NCI-H524 (cell line): ENCODE data around the gene CTCFL.

ENCODE experiments used
- DNase-seq, 2 experiments: peaks; one replicate each; lab custom pipeline; 2025; lab: John Stamatoyannopoulos, UW

Gene CTCFL

DNA sequence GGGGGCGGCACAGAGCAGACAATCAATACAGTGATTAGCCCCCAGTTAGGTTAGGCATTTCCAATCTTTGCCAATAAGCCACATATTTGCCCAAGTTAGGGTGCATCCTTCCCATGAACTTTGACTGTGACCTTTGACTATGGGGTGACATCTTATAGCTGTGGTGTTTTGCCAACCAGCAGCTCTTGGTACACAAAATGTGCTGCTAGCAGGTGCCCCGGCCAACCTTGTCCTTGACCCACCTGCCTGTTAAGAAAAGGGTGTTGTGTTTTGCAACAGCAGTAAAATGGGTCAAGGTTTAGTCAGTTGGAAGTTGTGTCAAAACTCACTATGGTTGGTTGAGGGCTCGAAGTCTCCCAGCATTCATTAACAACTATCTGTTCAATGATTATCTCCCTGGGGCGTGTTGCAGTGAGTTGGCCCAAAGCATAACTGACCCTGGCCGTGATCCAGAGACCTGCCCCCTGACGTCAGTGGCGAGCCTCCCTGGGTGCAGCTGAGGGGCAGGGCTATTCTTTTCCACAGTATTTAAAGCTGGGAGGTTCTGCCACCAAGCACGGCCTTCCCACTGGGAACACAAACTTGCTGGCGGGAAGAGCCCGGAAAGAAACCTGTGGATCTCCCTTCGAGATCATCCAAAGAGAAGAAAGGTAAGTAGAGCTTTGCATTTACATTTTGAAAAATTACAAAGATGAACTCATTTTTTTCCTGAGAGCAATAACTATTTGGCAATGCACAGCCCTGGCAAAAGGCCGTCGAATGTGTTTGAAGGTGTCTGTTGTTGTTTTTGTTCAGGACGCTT is 35.8 kb upstream of the CTCFL start, which contains the start of gene PCK1:
PCK1 (plus strand) TSS at position 557 of the 802 bp plus-strand sequence. CDS start 302 bp downstream, outside the sequence.
- DNase-seq, result no peak

DNA sequence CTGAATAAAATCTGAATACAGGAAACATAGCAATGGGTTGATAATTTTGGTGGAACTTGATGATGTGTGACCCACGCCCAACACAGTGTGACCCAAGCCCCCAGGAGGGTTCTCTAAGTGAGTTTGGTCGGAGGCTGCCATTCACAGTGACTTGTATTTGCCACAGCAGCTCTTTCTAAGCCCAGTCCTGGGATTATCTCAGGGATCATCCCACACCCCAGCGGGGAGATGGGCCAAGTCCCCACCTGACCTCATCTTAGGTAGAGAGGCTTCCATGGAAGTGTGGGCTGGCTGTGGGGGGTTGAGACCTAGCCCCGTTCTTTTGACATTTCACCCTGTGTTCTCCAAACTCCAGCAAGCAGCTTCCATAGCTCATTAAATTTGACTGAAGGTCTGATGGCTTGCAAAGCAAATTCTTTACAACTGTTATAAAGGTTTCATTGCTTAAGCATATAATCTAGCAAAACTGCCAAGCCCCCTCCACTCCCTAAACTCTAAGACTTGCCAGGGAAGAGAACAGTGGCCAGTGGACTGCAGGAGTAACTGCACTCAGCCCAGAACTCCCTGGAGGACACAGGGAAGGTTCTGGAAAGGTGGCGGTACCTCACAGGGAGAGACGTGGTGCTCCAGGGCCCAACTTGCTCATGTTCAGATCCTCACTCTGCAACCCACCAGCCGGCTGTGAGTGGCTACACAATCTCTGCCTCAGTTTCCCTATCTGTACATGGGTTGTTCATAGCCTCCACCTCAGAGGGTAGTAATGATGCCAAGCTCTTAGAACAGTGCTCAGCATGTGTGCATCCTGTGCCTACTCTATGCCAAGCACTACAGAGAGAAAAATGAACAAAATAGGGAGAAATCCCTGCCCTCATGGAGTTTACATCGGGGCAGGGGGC is 35.0 kb upstream of the CTCFL start:
- no peak for DNase-seq

- DNase-seq, result no peak
Measured at GRCh38 chr20:57559289-57559634, 34.3 kb upstream of the CTCFL start.

GRCh38 chr20:57558614-57559288 is 33.8 kb upstream of the CTCFL start:
- DNase-seq, result no peak

DNA sequence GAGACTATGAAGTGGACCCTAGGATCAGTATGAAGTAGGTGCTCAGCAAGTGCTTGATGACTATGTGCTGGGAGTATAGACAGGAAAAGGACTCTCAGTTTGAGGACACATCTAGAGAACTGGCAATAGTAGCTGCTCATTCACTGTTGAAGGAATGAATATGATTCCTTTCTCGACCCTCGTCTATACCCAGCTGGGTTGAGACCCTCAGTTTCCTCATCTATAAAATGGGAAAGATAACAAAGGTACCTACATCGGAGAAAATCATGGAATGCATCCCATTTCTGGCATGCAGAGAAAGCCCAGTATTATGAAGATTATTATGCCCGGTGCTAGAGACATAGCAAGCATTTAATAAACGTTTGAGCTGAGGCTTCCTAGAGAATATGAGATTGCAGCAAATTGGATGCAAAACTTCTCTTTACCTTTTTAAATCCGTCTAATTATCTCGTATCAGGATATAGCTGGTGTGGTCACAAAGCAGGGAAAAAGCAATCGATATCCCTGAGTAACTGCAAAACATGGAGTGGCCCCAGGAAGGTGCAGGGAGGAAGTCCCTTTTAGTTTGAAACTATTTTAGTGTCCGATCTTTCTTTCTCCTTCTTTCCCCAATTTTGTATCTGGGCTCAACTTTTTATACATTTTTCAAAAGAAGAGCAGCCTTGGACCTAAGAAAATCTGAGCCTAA is 33.1 kb upstream of the CTCFL start:
- no peak for DNase-seq

- DNase-seq, result no peak
Measured at GRCh38 chr20:57556980-57557274, 32.0 kb upstream of the CTCFL start.

- no peak for DNase-seq
Measured at GRCh38 chr20:57555457-57556184, 30.7 kb upstream of the CTCFL start.

DNA sequence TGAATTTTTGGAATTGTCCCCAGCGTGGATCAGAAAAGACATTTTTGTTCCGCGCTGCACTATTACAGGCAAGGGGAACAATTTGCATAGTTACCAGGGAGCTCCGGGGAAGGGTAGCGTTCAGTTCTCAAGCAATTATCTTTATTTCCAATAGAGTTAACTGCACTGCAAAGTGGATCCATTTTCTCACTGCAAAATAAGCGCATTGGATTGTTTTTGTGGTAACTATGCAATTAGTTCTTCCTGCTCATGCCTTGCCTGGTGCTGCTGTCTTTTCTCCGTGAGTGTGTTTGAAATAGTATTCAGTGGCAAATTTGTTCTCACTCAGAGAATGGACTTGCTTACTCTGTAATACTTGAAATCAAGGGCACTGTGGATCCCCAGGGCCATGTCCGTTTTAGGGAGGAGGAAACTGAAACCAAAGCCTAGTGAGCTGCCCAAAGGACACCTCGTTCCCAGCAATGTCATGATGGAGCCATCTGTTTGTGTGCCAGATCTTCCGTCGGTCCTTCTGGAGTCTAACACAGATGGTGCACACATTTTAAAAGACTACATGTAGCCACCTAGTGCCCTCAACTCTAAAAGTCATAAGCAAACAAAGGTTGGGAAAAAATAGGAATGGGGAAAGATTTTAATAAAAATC is 28.6 kb upstream of the CTCFL start:
- DNase-seq, result no peak

DNA sequence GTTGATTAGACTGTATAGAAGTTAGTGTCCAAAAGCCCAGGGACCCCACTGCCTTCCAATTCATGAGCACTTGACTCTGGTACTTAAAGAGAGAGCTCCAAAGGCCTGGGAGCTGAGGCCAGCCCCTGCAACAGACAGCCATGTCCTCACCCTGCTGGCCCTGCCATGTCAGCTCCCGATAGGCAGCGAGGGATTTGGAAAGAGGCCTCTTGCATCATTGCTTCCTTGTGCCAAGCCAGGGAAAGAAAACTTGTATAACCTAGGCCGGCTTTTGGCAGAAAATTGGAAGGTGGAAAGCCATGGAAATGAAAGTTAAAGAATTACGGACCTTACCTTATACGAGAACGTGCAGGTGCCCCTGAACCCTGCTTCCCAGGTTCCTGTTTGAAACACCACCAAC is 27.5 kb upstream of the CTCFL start:
- DNase-seq, result no peak

GRCh38 chr20:57548177-57549058 is 23.5 kb upstream of the CTCFL start:
- no peak for DNase-seq

DNA sequence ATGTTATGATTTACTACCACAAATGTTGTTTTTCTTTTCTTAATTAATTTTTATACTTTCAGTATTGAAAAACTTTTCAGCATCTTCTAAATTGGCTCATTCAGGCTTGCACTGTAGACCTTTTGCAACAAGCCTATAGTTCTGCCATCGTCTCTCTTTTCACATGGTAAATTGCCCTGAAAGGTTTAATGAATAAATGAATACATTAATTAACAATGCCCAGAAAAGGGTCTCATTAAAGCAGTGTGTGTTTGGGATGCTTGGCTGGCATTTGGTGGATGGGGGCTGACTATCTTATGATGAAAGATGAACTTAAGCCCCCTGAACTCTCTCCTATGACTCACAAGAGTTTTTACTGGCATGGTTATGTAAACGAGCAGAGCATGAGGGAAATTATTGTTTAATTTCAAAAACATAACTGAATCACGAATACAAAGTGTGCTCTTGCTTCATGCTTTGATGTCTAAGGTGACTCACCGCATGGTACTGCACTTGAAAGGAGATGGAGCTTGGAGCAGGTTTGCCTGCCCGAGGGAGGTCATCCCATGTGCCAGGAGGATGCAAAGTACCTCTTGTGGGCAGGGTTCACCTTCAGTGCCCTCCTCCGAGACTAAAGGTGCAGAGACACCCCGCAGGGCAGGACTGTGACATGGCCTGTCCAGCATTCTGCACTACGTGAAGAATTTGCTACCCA is 22.2 kb upstream of the CTCFL start:
- DNase-seq, result no peak

GRCh38 chr20:57545927-57546662 is 21.2 kb upstream of the CTCFL start:
- no peak for DNase-seq

DNA sequence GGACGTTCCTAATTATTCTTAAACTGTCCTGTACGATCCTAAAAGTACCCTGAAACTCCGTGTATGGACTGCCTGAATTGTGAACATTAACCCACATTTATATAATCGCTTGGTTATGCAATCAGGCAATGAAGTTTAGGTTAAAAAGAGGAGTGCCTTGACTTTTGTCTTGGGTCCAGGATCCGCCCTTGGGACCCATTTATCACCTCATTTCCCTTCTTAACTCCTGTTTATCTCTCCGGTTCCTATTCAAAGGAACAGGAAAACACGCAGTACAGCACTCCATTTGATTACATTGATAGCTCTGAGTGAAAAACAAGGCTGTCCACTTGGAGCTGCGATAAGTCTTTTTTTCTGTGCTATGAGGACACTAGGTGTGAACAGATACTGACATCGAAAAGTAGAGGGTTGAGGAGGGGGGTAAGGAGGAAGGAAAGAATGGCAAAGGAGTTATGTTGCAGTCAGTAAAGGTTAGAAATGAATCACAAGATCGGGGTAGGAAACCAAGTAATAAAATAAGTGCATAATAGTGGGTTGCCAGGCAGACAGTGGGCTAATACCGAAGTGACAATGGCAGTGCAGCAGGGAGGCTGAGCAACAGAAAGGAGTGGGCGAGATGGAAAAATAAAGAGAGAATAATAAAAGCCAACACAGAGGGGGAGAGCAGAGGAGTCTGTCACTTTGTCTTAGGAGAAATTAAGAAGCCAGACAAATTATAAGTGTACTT is 20.1 kb upstream of the CTCFL start:
- DNase-seq, result no peak

GRCh38 chr20:57543754-57544153 is 18.8 kb upstream of the CTCFL start:
- no peak for DNase-seq

DNA sequence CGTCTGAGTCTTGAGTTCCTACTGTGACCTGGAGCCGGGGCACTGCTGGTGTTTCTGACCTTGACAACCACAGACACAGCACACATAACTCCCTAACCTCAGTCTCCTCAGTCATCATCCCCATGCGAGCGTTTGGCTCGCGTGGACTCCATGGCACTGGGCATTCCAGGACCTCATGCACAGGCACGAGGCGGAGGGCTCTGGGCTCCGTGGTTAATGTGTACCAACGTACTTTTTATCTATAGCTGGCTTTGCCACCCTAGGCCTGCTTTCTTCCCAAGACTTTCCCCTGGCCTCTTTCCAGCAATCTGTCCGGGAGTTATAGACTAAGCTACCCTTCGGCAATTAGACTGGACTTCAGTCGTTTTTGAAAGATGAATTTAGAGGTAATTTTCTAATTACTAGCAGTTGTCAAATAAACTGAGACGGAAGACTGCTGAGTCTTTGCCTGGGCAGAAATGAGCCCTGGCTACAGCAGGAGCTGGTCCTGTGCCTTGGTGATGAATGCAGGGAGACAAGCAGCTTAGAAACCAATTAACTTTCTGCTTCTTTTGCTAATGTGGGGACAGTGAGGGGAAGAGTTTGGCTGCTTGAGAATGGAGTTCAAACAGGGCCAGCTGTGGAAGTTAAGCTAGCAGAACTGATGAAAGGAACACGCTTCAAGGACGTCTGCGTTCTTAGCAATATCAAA is 16.1 kb upstream of the CTCFL start:
- no peak for DNase-seq

- no peak for DNase-seq
Measured at GRCh38 chr20:57539889-57540288, 14.9 kb upstream of the CTCFL start.

- DNase-seq, result no peak
Measured at GRCh38 chr20:57537822-57538221, 12.9 kb upstream of the CTCFL start.
